ENCODE measurements around the gene EMP2.

The EMP2 gene

GRCh38 chr16:10485698-10486382, 94.6 kb downstream of the EMP2 start:
- no peak for DNase-seq (ENCODE audit: low read depth)

GRCh38 chr16:10485159-10485558, 95.2 kb downstream of the EMP2 start:
- DNase-seq (ENCODE audit: low read depth): no peak

- DNase-seq (ENCODE audit: low read depth): no peak
Measured at GRCh38 chr16:10480151-10480550, 100.2 kb downstream of the EMP2 start.

Data from non-pigmented ciliary epithelial cell (primary cell).